HepG2 (cell line): ENCODE data around the gene NDRG3. TPM values are rescaled to one million over a fixed set of nuclear protein-coding genes. Genes with fewer than 3 reads are reported as not detected.

ENCODE experiments used
- ATRX ChIP-seq: sonication (generic); formaldehyde crosslinking; IDR thresholded peaks from 2 replicates; pipeline ENCODE4 v1.4.0; 2020; ENCODE audit warnings: missing genetic modification reagents, borderline replicate concordance
- ERF ChIP-seq: IDR thresholded peaks from 2 replicates; pipeline ENCODE4 v1.6.1; 2018; ENCODE audit warnings: missing biosample characterization, missing genetic modification reagents
- HMG20A ChIP-seq: IDR thresholded peaks from 2 replicates; pipeline ENCODE4 v1.6.1; 2016; ENCODE audit warnings: borderline replicate concordance
- NR2C2 ChIP-seq: sonication (generic); formaldehyde crosslinking; IDR thresholded peaks from 2 replicates; pipeline ENCODE4 v1.4.0; 2020; ENCODE audit warnings: missing genetic modification reagents, mild to moderate bottlenecking, moderate library complexity, borderline replicate concordance
- PTBP1 ChIP-seq: fragments of 200-400 bp; formaldehyde crosslinking; IDR thresholded peaks from 2 replicates; pipeline ENCODE4 v1.6.1; 2018; ENCODE audit warnings: low read length, low read depth; ENCODE audit not compliant: poor library complexity, severe bottlenecking
- STAG1 ChIP-seq: sonication (generic); formaldehyde crosslinking; IDR thresholded peaks from 2 replicates; pipeline ENCODE4 v1.4.0; 2020; ENCODE audit warnings: missing genetic modification reagents
- XRCC5 ChIP-seq: fragments of 200-400 bp; formaldehyde crosslinking; optimal IDR thresholded peaks from 2 replicates; pipeline ENCODE3; 2017; ENCODE audit warnings: mild to moderate bottlenecking, low read length
- ZNF264 ChIP-seq: sonication (generic); formaldehyde crosslinking; IDR thresholded peaks from 2 replicates; pipeline ENCODE4 v1.4.0; 2020; ENCODE audit warnings: missing genetic modification reagents
- ZNF446 ChIP-seq: sonication (generic); formaldehyde crosslinking; IDR thresholded peaks from 2 replicates; pipeline ENCODE4 v1.5.0; 2020; ENCODE audit warnings: mild to moderate bottlenecking, missing genetic modification reagents
- ZNF605 ChIP-seq: sonication (generic); formaldehyde crosslinking; IDR thresholded peaks from 2 replicates; pipeline ENCODE4 v1.8.0; 2022; ENCODE audit warnings: mild to moderate bottlenecking, missing genetic modification reagents
- ZNF629 ChIP-seq: sonication (generic); formaldehyde crosslinking; conservative IDR thresholded peaks from 2 replicates; pipeline ENCODE4 v1.5.0; 2020; ENCODE audit warnings: missing genetic modification reagents
- ZSCAN21 ChIP-seq: sonication (generic); formaldehyde crosslinking; IDR thresholded peaks from 2 replicates; pipeline ENCODE4 v1.8.0; 2022; ENCODE audit warnings: mild to moderate bottlenecking, missing genetic modification reagents, moderate library complexity, borderline replicate concordance
- polyA plus RNA-seq, 8 experiments: library from polyadenylated mRNA; depleted of rRNA in 3 of 8; stranded (reverse) in 7 of 8; unstranded in 1 of 8; fragments of >200 nt; fragmentation: Illumina TruSeq in 4 of 8; extraction: Trizol in 4 of 8; gene quantifications; 2 replicates each; pipeline versions ENCODE4 v1.2.1 to v1.2.3, GENCODE V29; 2011 to 2016; ENCODE audit warnings: low read depth in 4 of 8, missing spikeins in 1 of 8, mixed read lengths in 1 of 8; ENCODE audit not compliant: insufficient read depth in 1 of 8
- total RNA-seq, 5 experiments: library from RNA; depleted of rRNA; stranded (reverse); fragments of >200 nt; fragmentation: Illumina TruSeq; extraction: Trizol; gene quantifications; 2 replicates each; pipeline ENCODE4 v1.2.3, GENCODE V29; 2016; ENCODE audit warnings: low read depth in 1 of 5
- TF ChIP-seq, protein P1 (sequence below): fragments of 450-650 bp; IDR thresholded peaks from 2 replicates; pipeline ENCODE4 v1.6.1; 2017
- TF ChIP-seq, protein P2 (sequence below): sonication (generic); formaldehyde crosslinking; IDR thresholded peaks from 2 replicates; pipeline ENCODE4 v1.5.0; 2020; ENCODE audit warnings: mild to moderate bottlenecking, missing genetic modification reagents, borderline replicate concordance
- TF ChIP-seq, protein P3 (sequence below): sonication (generic); formaldehyde crosslinking; IDR thresholded peaks from 2 replicates; pipeline ENCODE4 v1.9.0; 2022; ENCODE audit warnings: missing genetic modification reagents, mild to moderate bottlenecking, borderline replicate concordance

The NDRG3 gene
- total and polyA plus RNA-seq, 2 of the 13 experiments (the other 11 are each of a cell fraction or from before 2014, with no cell fraction given) = 36.0 to 40.5 TPM

DNA sequence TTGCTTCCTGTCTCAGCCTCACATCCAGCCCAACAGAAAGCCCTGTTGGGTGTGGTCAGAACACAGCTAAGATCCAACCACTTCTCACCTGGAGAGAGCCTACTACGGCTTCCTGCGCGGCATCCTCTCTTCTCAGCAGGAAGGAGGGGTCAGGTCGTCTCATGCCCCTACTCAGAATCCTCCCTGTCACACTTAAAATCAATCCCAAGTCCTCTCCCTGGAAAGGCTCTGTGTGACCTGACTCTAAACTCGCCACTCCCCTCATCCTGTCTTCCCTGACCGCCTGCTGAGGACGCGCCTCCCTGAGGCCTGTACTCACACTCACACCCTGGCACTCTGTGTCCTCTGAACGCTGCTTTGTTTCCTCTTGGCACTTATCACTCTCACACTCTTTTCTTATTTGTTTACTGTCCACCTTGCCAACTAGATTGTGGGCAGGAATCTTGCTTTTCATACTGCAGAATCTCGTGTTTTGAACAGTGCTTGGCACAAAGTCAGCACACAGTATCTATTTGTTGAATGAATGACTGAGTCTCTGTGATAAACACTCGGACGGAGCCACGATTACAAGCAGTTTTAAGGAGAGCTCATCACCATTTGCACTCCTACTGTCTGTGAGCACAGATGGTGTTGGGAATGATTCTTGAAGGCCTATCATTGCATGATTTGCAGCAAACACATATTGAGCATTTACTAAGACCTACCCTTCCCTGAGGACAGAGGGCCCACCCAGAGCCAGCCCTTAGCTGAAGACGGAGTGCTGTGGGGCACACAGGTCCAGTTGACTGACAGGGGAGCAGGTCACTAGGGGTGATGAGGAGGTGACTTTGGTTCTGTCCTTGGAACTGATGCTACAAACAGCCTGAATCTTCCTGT, 121.6 kb downstream of the NDRG3 start (continued):
- TF ChIP-seq ZNF605 (CRISPR knock-in tag) (no peak), ZNF446 (no peak), ATRX (CRISPR knock-in tag) (no peak), PTBP1 (no peak), XRCC5 (peak; percentile 33), ZNF629 (CRISPR knock-in tag) (no peak), NR2C2 (no peak), STAG1 (CRISPR knock-in tag) (peak; percentile 38; the same call in 1 of the 2 replicates), ZSCAN21 (CRISPR knock-in tag) (no peak), ZNF264 (CRISPR knock-in tag) (no peak), HMG20A (CRISPR knock-in tag) (0 out of 2 replicates have a peak, but pooled peaks have one; percentile 22), ERF (CRISPR knock-in tag) (no peak)
- TF ChIP-seq, protein P1, sequence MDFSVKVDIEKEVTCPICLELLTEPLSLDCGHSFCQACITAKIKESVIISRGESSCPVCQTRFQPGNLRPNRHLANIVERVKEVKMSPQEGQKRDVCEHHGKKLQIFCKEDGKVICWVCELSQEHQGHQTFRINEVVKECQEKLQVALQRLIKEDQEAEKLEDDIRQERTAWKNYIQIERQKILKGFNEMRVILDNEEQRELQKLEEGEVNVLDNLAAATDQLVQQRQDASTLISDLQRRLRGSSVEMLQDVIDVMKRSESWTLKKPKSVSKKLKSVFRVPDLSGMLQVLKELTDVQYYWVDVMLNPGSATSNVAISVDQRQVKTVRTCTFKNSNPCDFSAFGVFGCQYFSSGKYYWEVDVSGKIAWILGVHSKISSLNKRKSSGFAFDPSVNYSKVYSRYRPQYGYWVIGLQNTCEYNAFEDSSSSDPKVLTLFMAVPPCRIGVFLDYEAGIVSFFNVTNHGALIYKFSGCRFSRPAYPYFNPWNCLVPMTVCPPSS = no peak
- TF ChIP-seq, protein P2, sequence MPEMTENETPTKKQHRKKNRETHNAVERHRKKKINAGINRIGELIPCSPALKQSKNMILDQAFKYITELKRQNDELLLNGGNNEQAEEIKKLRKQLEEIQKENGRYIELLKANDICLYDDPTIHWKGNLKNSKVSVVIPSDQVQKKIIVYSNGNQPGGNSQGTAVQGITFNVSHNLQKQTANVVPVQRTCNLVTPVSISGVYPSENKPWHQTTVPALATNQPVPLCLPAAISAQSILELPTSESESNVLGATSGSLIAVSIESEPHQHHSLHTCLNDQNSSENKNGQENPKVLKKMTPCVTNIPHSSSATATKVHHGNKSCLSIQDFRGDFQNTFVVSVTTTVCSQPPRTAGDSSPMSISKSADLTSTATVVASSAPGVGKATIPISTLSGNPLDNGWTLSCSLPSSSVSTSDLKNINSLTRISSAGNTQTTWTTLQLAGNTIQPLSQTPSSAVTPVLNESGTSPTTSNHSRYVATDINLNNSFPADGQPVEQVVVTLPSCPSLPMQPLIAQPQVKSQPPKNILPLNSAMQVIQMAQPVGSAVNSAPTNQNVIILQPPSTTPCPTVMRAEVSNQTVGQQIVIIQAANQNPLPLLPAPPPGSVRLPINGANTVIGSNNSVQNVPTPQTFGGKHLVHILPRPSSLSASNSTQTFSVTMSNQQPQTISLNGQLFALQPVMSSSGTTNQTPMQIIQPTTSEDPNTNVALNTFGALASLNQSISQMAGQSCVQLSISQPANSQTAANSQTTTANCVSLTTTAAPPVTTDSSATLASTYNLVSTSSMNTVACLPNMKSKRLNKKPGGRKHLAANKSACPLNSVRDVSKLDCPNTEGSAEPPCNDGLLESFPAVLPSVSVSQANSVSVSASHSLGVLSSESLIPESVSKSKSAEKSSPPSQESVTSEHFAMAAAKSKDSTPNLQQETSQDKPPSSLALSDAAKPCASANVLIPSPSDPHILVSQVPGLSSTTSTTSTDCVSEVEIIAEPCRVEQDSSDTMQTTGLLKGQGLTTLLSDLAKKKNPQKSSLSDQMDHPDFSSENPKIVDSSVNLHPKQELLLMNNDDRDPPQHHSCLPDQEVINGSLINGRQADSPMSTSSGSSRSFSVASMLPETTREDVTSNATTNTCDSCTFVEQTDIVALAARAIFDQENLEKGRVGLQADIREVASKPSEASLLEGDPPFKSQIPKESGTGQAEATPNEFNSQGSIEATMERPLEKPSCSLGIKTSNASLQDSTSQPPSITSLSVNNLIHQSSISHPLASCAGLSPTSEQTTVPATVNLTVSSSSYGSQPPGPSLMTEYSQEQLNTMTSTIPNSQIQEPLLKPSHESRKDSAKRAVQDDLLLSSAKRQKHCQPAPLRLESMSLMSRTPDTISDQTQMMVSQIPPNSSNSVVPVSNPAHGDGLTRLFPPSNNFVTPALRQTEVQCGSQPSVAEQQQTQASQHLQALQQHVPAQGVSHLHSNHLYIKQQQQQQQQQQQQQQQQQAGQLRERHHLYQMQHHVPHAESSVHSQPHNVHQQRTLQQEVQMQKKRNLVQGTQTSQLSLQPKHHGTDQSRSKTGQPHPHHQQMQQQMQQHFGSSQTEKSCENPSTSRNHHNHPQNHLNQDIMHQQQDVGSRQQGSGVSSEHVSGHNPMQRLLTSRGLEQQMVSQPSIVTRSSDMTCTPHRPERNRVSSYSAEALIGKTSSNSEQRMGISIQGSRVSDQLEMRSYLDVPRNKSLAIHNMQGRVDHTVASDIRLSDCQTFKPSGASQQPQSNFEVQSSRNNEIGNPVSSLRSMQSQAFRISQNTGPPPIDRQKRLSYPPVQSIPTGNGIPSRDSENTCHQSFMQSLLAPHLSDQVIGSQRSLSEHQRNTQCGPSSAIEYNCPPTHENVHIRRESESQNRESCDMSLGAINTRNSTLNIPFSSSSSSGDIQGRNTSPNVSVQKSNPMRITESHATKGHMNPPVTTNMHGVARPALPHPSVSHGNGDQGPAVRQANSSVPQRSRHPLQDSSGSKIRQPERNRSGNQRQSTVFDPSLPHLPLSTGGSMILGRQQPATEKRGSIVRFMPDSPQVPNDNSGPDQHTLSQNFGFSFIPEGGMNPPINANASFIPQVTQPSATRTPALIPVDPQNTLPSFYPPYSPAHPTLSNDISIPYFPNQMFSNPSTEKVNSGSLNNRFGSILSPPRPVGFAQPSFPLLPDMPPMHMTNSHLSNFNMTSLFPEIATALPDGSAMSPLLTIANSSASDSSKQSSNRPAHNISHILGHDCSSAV (CRISPR knock-in tag) = no peak
- TF ChIP-seq, protein P3, sequence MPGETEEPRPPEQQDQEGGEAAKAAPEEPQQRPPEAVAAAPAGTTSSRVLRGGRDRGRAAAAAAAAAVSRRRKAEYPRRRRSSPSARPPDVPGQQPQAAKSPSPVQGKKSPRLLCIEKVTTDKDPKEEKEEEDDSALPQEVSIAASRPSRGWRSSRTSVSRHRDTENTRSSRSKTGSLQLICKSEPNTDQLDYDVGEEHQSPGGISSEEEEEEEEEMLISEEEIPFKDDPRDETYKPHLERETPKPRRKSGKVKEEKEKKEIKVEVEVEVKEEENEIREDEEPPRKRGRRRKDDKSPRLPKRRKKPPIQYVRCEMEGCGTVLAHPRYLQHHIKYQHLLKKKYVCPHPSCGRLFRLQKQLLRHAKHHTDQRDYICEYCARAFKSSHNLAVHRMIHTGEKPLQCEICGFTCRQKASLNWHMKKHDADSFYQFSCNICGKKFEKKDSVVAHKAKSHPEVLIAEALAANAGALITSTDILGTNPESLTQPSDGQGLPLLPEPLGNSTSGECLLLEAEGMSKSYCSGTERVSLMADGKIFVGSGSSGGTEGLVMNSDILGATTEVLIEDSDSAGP (CRISPR knock-in tag) = peak; percentile 43; the same call in 1 of the 2 replicates
